Embryonic facial prominence (tissue), 1 donor: ENCODE data around the gene TCF4.
"Not testable (repeated sequence)": the region's sequence is repeated elsewhere in the genome, so short reads cannot be mapped to it uniquely, and the experiment has no call there.

ENCODE experiments used
- DNase-seq: peaks from one replicate; pipeline ENCODE4 v3.0.0-alpha.2; 2016; ENCODE audit errors: extremely low spot score

TCF4 gene

GRCh38 chr18:55475916-55476315 lies 112.1 kb downstream of the TCF4 start:
- no peak for DNase-seq

GRCh38 chr18:55475467-55475866 lies 112.5 kb downstream of the TCF4 start:
- DNase-seq: no peak

- DNase-seq: no peak
Measured at GRCh38 chr18:55473560-55473959, 114.4 kb downstream of the TCF4 start.

GRCh38 chr18:55473058-55473457 lies 114.9 kb downstream of the TCF4 start:
- no peak for DNase-seq

GRCh38 chr18:55470826-55471225 lies 117.2 kb downstream of the TCF4 start:
- DNase-seq: no peak

GRCh38 chr18:55469134-55469533 lies 118.9 kb downstream of the TCF4 start:
- DNase-seq: not testable (repeated sequence)

- no peak for DNase-seq
Measured at GRCh38 chr18:55466789-55467188, 121.2 kb downstream of the TCF4 start.

GRCh38 chr18:55465313-55465712 lies 122.7 kb downstream of the TCF4 start:
- no peak for DNase-seq

- no peak for DNase-seq
Measured at GRCh38 chr18:55464581-55464980, 123.4 kb downstream of the TCF4 start.

GRCh38 chr18:55462652-55463051 lies 125.3 kb downstream of the TCF4 start:
- no peak for DNase-seq

GRCh38 chr18:55461848-55462247 lies 126.1 kb downstream of the TCF4 start:
- no peak for DNase-seq

- no peak for DNase-seq
Measured at GRCh38 chr18:55458456-55459203, 129.4 kb downstream of the TCF4 start.

GRCh38 chr18:55457028-55457427 lies 131.0 kb downstream of the TCF4 start:
- DNase-seq: no peak

- no peak for DNase-seq
Measured at GRCh38 chr18:55455938-55456337, 132.1 kb downstream of the TCF4 start.

- DNase-seq: no peak
Measured at GRCh38 chr18:55453186-55453585, 134.8 kb downstream of the TCF4 start.

GRCh38 chr18:55452123-55452611 lies 135.8 kb downstream of the TCF4 start:
- no peak for DNase-seq

- no peak for DNase-seq
Measured at GRCh38 chr18:55449412-55450140, 138.4 kb downstream of the TCF4 start.

- no peak for DNase-seq
Measured at GRCh38 chr18:55448420-55448819, 139.6 kb downstream of the TCF4 start.

- DNase-seq: no peak
Measured at GRCh38 chr18:55447672-55448018, 140.3 kb downstream of the TCF4 start.

- DNase-seq: no peak
Measured at GRCh38 chr18:55446996-55447671, 140.9 kb downstream of the TCF4 start.

- no peak for DNase-seq
Measured at GRCh38 chr18:55444536-55444935, 143.5 kb downstream of the TCF4 start.

- no peak for DNase-seq
Measured at GRCh38 chr18:55443776-55444175, 144.2 kb downstream of the TCF4 start.

- DNase-seq: no peak
Measured at GRCh38 chr18:55442561-55442960, 145.4 kb downstream of the TCF4 start.
